Activated CD4-positive, alpha-beta T cell treated with anti-CD3 and anti-CD28 coated beads, Interleukin-10, Interleukin-2, amounts not matched to agents 100 ng/mL and 50 ng/mL, durations not matched to agents 16 hours and 8 hours (primary cell): ENCODE results near the gene RETN.

Experiments used
- DNase-seq: peaks from one replicate; pipeline ENCODE4 v3.0.0-alpha.2; 2020

RETN gene, protein sequence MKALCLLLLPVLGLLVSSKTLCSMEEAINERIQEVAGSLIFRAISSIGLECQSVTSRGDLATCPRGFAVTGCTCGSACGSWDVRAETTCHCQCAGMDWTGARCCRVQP

DNA sequence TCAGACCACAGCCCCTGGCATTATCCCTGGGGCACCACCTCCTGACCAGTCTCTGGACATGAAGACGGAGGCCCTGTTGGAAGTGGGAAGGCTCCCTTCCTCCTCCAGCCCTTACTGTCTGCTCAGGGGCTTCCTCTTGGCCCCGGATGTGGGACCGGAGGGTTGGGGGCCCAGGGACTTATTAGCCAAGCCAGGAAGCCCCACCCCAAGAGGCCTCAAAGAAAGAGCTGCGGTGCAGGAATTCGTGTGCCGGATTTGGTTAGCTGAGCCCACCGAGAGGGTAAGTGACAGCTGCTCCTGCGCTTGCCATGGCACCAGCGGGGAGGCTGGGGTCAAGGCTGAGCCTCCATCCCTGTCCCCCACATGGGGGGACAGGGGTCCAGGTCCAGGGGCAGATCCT, at the start of gene RETN:
TSS of gene RETN (plus strand) at position 208 of the 400 bp plus-strand sequence. CDS start 278 bp downstream, outside the sequence.
- no peak for DNase-seq

DNA sequence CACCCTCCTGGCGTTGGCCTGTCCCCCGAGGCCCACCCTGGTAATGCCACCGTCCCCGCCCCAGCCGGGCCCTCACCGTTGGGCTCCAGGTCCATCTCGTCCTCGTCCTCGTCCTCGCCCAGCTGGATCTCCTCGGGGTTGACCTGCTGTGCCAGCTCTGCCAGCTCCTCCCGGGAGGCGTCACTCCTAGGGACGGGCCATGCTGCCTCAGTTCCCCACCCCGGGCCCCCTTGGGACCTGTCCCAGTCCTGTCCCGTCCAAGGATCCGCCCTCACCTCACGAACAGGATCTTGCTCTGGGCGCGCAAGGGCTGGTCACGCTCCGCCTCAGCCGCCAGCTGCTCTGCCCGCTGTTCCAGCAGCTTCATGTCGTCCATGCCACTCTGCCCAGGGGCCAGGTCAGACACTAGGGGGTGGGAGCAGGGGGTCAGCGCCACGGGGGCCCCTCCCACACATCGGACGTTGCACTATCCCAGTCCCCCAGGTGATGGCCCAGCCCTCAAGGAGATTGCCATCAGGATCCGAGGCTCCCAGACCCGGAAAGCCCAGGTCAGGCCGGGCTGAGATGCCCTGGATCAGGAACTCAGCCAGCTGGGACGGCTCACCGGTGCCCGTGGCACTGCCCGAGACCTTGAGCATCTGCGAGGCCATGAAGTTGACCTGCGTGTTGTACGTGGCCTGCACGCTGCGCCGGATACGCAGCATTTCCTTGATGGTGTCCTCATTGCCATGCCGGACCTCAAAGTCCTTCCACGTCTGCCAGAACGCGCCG, 49.0 kb upstream of the RETN start:
- no peak for DNase-seq

DNA sequence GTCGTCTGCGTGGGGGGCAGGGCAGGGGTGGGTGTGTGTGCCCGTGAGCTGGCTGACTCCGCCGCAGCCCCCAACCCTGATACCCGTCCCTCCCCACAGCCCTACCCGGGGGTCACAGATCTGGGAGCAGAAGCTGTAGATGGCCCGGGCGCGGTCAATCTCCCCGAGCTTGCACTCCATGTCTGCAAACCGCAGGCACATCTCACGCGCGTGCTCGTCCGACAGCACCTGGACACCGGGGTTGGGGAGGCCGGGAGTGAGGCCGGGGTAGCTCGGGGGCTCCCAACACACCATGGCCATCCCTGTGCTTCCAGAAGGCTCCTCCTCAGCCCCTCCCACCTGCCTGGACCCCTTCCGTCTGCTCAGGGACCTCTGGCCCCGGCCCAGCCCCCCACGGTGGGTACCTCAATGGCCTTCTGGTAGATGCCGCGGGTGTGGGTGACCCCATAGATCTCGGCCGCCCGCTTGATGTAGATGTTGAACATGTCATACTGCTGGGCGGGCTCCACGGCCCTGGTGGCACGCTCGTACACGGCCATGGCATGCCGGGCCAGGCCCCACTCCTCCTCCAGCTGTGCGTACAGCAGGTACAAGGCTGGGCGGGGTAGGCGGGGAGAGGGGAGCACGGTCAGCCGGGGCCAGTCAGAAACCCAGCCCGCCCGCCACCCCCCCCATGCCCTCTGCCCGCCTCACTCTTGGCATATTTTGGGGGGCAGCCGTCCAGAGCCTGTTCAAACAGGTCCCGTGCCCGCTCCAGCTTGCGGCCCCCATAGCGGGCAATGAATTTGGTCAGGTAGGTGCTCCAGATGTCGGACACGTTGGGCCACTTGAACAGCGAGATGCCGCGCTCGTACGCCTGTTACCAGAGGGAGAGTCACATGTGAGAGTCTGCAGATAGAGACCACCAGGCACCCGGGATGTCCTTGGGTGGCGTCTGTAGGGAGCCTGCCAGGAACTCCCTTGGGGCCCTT, 48.1 kb upstream of the RETN start:
- no peak for DNase-seq

DNA sequence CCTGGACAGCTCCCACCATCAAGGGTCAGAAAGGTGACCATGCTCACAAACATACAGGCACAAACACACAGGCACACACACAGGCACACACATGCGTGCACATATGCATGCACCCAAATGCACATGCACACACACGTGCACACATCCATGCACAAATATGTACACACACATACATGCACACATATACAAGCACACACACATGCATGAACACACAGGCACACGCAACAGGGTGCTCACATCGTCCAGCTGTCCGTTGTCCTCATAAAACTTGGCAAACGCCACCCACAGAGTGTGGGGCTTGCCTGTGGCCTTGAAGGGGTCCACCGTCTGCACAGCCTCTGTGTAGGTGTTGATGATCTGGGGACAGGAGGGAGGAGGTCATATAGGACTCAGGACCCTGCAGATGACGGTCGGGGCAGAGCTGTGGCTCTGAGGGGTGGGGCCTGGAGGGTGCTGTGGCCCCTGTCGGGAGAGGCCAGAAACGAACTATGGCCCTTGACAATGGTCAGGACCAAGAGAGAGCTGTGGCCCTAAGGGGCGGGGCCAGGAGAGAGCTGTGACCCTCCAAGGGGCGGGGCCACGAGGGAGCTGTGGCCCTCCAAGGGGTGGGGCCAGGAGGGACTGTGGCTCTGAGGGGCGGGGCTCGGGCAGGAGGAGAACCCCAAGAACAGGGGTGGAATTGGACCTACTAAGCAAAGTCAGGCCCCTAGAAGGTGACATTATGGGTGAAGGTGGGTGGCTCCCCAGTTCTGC, 45.7 kb upstream of the RETN start:
- no peak for DNase-seq

DNA sequence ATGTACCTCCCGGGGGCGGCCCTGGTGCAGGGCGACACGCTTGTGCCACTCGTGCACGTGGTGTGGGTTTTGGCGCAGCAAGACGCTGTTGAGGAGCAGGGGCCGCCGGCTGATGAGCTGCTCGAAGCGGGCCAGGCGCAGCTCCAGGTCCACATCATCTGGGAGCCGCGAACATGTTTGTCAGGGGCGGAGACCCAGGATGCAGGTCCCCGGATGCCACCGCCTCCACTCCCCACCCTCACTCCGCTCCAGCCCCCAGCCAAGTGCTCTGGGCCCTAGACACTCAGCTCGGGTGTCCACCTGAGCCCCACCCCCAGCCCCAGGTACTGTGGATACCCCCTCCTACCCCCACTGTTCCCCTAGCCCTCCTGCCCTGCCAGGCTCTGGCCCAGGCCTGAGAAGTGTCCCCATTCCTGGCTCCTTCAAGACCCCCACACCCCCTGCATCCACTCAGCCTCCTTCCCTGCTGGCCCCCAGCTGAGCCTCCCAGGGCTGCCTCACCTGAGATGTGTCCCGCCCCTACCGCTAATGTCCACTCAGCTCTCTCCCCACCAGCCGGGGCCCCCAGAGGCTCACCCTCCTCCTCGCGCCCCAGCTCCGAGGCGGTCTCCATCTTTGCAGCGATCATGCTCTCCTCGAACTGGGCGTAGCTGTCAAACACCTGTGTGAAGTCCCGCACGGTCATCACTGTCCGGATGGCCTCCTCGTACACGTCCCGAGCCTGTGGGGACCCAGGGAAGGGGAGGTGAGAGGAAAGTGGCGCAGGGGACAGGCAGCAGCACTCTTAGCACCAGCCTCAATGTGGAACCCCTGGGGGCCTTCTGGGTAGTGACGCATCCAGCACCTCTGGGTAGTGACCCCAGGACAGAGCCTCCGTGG, 44.9 kb upstream of the RETN start:
- DNase-seq = no peak

DNA sequence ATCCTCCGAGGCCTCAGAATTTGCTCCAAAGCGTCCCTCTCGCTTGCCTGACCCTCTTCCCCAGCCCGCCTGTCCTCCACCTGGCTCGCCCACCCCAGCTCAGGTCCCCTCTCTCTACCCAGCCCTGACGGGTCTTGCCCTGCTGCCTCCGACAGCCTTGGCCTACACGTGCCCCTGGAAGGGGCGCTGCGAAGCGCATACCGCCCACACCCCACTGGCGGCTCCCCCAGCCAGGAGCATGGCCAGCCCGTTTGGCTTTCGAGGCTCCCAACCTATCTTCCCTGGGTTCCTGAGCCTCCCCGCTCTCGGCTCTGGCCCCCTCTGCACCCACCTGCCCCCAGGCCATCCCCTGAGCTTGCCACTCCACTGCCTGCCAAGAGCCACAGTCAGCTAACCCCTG, 44.0 kb upstream of the RETN start:
- no peak for DNase-seq

DNA sequence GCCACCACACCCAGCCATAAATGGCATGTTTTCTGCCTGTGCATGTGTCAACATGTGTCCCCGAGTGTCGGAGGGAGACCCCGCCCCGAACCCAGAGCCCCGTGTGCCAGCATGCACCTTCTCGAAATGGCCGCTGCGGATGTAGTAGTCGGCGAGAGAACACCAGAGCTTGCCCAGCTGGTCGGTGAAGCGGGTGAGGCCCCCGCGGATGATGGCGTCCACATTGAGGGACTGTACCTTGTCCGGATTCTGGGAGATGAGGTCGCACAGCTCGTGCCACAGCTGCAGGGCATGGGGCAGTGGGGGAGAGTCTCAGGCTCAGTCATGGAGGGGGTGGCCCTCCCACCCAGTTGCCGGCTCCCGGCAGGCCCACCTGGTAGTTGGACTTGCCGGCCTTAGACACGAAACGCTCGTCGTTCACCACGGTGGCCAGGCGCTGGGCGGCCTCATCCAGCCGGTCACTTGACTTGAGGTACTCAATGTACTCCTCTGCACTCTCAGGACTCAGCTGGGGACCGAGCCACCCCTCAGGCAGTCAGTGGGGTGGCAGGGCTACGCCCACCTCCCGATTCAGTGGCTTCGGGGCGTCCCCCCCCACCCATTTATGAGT, 43.0 kb upstream of the RETN start:
- no peak for DNase-seq

DNA sequence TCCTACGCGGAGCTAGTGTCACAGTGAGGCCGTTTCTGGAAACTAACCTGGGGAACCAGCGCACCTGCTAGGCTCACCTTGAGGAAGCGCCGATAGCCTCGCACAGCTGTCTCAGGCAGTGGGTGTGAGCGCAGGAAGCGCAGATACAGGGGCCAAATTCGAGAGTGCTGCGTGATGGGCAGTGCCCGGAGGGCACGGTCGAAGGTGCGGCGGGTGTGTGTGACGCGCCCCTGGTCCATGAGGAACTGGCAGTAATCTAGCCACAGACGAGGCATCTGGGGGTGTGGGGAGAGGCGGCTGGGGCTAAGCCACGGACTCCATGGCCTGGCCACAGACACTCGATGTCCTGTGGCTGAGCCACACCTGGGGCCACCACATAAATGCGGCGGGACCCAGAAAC, 41.7 kb upstream of the RETN start:
- no peak for DNase-seq

DNA sequence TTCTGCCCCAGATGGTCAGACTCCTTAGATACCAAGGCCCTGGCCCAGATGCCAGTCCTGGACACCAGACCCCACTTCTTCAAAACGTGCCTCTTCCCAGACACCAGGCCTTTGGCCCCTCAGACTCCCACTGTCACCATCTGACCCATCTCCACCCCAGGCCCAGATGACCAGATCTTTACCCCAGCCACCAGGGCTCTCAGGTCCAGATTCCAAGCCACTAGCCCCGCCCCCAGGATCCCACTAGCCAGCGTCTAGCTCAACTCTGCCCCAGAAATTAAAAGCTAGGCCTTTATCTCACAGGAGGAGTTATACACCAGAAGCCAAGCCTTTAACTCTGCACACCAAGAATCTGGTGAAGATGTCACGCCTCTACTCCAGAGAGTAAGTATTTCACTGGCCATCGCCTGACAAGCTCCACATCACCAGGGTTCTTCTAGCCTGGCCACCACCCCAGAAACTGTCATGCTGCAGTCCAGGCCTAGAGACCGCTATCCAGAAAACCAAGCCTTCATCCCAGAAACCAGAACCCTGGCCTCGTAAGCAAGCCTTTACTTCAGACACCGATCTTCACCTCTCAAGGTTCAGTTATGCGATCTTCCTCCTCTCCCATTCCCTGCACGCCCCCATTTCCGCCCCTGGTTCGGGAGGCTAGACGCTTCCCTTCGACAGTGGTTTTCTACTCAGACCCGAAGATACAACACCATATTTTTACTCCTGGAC, 40.1 kb upstream of the RETN start:
- no peak for DNase-seq

DNA sequence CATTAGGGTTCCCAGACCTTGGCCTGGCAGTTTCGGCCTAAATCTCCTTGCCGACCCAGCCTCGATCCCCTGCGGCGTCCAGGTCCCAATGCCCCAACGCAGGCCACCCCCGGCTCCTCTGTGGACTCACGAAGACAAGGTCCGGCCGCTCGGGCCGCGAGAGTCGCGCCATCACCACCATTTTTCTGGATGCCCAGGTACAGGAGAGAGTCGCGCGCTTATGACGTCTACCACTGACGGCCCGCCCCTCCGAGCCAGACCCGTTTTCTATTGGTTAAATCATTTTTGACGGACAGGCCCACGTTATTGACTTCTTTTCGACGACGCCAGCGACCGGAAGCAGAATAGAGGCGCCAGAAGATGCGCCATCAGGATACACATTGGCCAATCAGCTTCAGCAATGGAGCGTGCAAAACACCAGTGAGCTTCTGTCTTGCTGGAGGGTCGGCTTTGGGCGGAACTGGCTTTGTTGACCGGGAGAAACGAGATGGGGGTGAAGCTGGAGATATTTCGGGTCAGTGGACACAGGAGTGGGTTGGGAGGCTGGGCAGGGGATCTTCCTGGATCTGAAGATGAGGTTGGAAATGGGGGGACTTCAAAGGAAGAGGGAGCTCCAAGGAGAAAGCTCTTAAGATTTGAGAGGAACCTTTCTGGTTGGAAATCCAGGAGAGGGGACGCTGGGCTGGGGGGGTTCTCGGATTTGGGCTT, 39.3 kb upstream of the RETN start, which contains the start of the genes PET100 and XAB2:
TSS of gene PET100 (plus strand) at position 447 of the 708 bp plus-strand sequence. CDS start at position 488, 41 bp downstream.
TSS of gene XAB2 (minus strand) at position 199 of the 708 bp plus-strand sequence. CDS start at position 181, 18 bp downstream.
- peak; percentile 98 for DNase-seq

DNA sequence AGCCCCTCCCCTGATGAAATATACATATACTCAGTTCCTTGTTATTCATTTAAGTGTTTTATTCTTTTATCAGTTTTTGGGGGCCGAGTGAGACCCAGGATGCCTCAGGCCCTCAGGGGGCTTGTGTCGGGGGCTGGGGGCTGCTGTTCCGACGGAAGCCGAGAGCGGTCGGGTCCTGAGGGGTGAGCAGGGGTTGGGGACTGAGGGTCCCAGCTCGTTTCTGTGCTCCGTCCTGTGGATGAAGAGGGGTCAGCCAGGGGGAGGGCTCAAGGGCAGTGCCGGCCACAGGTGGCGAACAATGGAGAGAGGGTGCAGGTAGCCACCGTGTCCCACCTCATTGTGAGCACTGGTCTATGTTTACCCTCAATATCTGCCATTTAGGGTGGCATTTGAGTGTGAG, 37.3 kb upstream of the RETN start:
- DNase-seq = no peak

DNA sequence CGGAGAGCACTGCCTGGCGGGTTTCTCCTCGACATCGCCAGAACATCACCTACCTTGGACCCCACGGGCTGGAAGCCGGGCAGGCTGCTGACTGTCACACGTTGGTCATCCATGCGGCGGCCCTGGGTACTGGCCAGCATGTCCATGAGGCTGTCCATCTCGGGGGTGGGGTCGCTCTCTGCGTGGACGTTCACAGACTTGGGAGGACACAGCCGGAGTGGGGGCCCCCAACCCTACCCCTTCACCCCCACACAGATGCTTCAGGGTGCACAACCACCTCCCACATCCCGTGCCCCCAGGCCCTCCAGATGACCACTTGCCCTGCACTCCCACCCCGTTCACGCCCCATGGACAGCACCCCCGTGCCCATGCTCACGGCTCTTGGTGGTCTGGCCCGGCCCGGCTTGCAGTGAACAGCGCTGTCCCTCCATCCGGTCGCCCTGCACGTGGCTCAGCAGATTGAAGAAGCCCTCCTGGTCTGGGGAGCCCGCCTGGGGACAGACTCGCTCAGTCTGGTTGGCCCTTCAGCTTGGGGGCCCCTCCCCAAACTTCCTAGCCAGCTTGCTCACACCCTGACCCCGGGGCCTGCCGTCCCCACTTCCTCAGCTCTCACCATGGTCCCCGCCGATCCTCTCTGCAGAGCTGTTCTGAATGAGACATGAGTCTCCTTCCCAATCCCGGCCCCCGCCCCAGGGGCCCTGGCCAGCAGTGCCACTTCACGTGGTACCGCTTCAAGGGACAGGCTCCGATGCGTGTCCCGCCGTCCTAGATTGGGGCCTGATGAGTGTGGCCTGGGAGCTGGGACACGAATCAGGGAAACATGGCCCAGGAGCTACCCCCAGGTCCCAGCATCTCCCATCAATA, 36.3 kb upstream of the RETN start:
- DNase-seq = no peak

DNA sequence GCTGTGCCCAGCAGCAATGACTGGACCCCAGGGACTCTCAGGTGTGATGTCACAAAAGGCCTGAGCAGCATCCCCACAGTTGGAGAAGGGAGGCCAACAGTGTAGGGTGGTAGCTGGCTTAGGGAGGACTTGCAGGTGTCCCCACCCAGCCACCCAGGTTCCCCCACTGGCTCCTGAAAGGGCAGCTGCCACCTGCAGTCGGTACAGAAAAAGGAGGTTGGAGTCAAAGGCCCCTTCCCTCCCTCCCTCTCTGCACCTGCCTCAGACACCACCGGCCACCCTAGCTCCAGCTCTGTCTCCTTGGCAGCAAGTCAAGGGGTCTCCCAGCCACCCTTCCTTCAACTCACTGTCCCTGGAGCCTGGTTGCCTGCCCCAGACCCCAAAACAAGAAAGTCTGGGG, 35.2 kb upstream of the RETN start, which contains the start of gene PCP2:
TSS of gene PCP2 (minus strand) at position 22 of the 400 bp plus-strand sequence. CDS start 262 bp downstream, outside the sequence.
- no peak for DNase-seq

DNA sequence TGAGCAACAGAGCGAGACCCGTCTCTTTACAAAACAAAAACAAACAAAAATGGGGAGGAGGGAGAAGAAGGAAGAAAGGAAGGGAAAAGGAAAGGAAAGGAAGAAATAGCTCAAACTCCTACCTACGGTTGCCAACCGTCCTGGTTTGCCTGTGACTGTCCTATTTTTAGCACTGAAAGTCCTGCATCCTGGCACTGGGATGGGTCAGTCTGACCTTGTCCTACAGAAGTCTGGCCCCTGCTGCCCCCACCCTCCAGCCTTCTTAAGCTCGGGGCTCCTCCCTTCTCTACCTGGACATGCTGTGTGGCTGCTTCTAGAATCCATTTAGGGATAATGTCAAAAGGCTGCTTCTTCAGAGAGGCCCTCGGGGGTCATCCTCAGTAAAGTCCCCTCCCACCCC, 33.2 kb upstream of the RETN start:
- no peak for DNase-seq

DNA sequence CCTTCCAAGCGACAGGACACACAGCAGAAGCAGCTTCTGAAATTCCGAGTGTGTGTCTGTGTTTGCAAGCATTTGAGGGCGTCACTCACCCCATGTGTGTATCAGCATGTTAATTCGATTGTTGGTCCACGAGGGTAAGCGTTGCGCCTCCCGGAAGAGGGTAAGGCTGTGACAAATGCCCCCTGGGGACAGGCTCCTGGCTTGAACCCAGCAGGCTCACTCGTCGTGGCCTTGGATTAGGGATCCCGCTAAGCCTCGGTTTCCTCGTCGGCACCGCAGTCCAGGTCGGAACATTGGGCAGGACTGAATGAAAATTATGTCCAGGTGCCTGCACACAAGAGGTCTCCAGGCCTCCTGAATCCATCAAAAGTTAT, 32.5 kb upstream of the RETN start:
- no peak for DNase-seq

DNA sequence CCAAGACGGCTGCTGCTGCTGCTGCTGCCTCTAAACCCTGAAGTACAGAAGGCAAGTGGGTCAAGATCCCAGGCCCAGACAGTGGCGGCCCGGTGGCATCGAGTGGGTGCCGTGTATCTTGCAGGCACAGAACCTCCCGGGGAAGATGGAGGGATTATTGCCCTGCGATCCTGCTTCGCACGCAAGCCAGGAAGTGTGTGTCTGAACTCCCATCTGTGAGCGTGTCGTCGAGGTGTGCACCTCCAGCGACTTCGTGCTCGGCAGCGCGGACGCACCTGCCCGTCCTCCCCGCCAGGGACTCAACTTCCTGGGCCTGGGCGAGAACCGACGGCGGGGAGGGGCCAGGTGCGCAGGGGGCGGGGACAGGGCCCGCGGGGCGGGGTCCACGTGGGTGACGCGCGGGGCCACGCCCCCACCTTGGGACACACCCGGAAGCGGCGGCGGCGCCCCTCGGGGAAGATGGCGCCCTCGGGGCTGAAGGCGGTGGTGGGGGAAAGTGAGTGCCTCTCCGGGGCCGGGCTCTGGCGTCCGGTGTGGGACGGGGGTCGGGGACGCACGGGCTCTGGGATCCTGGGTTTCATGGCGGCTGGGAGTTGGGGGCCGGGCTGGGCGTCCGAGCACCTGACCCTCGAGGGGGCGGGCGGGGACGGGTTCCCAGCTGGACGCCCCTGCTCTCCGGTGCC, 32.0 kb upstream of the RETN start, which contains the start of gene STXBP2:
TSS of gene STXBP2 (plus strand) at position 420 of the 683 bp plus-strand sequence. CDS start at position 460, 40 bp downstream.
- peak; percentile 93 for DNase-seq

DNA sequence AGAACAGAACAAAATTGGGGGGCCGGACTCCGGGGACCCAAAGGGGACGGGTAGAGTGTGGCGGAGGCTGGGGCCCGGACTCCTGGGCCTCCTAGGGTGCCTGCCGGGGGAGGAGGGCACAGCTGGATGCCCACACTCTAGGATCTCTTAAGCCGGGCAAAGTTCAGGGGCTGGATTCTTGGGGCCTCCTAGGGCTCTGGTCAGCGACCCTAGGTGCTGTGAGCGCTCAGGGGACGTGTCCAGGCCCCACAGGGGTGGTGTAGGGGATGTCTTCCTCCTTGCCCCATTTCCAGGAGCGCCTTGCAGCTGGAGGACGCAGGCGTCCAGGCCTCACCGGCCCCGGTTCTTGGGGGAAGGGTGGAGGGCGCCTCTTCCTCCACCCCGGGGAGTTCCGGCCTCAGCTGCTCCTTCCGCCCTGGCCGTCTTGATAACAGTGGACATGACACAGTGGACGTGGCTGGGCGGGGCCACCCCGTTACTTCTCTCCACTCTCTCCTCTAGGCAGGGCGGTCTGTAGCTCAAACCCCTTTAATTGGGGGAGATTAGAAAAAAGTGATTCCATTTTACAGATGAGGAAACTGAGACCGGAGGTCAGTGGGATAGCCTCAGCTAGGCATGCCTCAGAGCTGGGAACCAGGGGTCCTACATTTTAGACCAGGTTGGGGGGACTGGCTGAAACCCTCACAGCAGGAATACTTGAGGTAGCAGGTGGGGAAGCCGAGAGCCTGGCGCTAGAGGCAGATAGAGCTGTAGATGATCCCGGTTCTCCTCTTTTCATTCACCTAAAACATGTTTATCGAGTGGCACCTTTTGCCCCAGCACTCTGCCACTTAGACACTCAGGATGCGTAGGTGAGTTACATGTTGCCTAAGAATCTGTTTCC, 31.2 kb upstream of the RETN start:
- no peak for DNase-seq
